Measurements from ENCODE around the gene C1QTNF8.

C1QTNF8 gene

GRCh38 chr16:1045310-1045992 is 50.6 kb downstream of the C1QTNF8 start:
- DNase-seq (ENCODE audit: low read depth, low spot score) = no peak

GRCh38 chr16:1044460-1045309 is 51.4 kb downstream of the C1QTNF8 start:
- no peak for DNase-seq (ENCODE audit: low read depth, low spot score)

GRCh38 chr16:1043881-1044451 is 52.1 kb downstream of the C1QTNF8 start:
- DNase-seq (ENCODE audit: low read depth, low spot score) = no peak

GRCh38 chr16:1042866-1043265 is 53.2 kb downstream of the C1QTNF8 start:
- DNase-seq (ENCODE audit: low read depth, low spot score) = no peak

GRCh38 chr16:1042049-1042744 is 53.8 kb downstream of the C1QTNF8 start:
- DNase-seq (ENCODE audit: low read depth, low spot score) = no peak

- DNase-seq (ENCODE audit: low read depth, low spot score) = no peak
These were observed 55.7 kb downstream of the C1QTNF8 start for GRCh38 chr16:1040346-1040745.

GRCh38 chr16:1039762-1040161 is 56.3 kb downstream of the C1QTNF8 start:
- no peak for DNase-seq (ENCODE audit: low read depth, low spot score)

- no peak for DNase-seq (ENCODE audit: low read depth, low spot score)
These were observed 57.1 kb downstream of the C1QTNF8 start for GRCh38 chr16:1038932-1039331.

Data from astrocyte of the hippocampus (primary cell).